Upper lobe of left lung (tissue), 4 donors: ENCODE results near the gene GTF2H1.
"Not testable (repeated sequence)": the region's sequence is repeated elsewhere in the genome, so short reads cannot be mapped to it uniquely, and the experiment has no call there.

Experiments
- CTCF ChIP-seq, 6 experiments: fragments of 450-650 bp in 4 of 6; fragments of 200-600 bp in 2 of 6; sonication (generic) in 2 of 6; IDR thresholded peaks; one replicate each; pipeline ENCODE4 v1.5.1; 2016 to 2019; ENCODE audit warnings: antibody characterized with exemption in 6 of 6
- POLR2A ChIP-seq, 4 donors: fragments of 450-650 bp; IDR thresholded peaks; one replicate each; pipeline ENCODE4 v1.5.1; 2016 to 2017; ENCODE audit warnings: antibody characterized with exemption in 4 of 4, mild to moderate bottlenecking in 2 of 4

- not testable (repeated sequence) for TF ChIP-seq POLR2A, CTCF (IDR thresholded peaks at IDR 0.05)
These were observed 78.7 kb downstream of the GTF2H1 start for GRCh38 chr11:18401077-18401476.
